Upper lobe of left lung (tissue), 4 donors: ENCODE data around the gene CCDC149.

Experiments used
- CTCF ChIP-seq, 6 experiments: fragments of 450-650 bp in 4 of 6; fragments of 200-600 bp in 2 of 6; sonication (generic) in 2 of 6; IDR thresholded peaks; one replicate each; pipeline ENCODE4 v1.5.1; 2016 to 2019; ENCODE audit warnings: antibody characterized with exemption in 6 of 6
- POLR2AphosphoS5 ChIP-seq, 2 donors: sonication (generic); formaldehyde crosslinking; IDR thresholded peaks; one replicate each; pipeline ENCODE4 v1.5.1; 2017; ENCODE audit warnings: antibody characterized with exemption in 2 of 2

DNA sequence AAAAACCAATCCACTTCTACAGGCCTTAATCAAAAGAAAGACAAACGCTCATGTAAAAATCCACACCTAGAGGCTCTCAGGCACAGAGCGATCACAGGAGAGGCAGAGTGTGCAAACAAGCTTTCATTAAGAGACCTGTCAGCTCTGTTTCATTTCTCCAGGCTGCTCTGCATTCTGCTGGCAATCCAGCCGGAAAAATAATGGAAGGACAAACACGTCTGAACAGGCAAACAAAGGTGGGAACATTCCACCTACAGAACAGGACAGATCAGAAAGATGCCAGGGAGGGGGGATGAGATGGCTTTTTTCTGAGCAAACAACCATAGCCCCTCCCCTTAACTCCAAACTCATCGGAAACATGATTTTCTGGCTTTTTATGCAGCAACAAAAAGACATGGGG, 107.8 kb downstream of the CCDC149 start:
- TF ChIP-seq POLR2AphosphoS5 (IDR thresholded peaks at IDR 0.05) (no peak), CTCF (IDR thresholded peaks at IDR 0.05) (no peak)
